KOPT-K1 (cell line): ENCODE measurements around the gene STAG1.
"Not testable (repeated sequence)": the region's sequence is repeated elsewhere in the genome, so short reads cannot be mapped to it uniquely, and the experiment has no call there.

Experiments used
- H3K27ac ChIP-seq: fragments of 200-600 bp; sonication (generic); 2 replicates; pipeline ENCODE4 v1.5.1; 2016; ENCODE audit warnings: antibody characterized with exemption, mild to moderate bottlenecking, low read depth, low read length; ENCODE audit not compliant: poor library complexity, severe bottlenecking
- H3K36me3 ChIP-seq: fragments of 200-600 bp; sonication (generic); 2 replicates; pipeline ENCODE4 v1.5.1; 2017; ENCODE audit warnings: antibody characterized with exemption, mild to moderate bottlenecking, low read length, moderate library complexity; ENCODE audit not compliant: insufficient read depth
- H3K9me3 ChIP-seq: fragments of 200-600 bp; sonication (generic); 2 replicates; pipeline ENCODE4 v1.5.1; 2017; ENCODE audit warnings: antibody characterized with exemption, low read length, mild to moderate bottlenecking; ENCODE audit not compliant: insufficient read depth, poor library complexity, severe bottlenecking

The STAG1 gene

GRCh38 chr3:136385457-136385856 is 366.7 kb downstream of the STAG1 start:
- Histone ChIP-seq H3K27ac (peak overlapping the region; percentile 39), H3K9me3 (no peaks in the 10 kb centered on the region), H3K36me3 (0 out of 2 replicates have a peak, but pooled peaks cover 2% of the 10 kb centered on the region)

GRCh38 chr3:136381051-136381450 is 371.1 kb downstream of the STAG1 start:
- H3K27ac ChIP-seq: no peak overlapping the region
- no peaks in the 10 kb centered on the region for H3K9me3 ChIP-seq
- H3K36me3 ChIP-seq: peaks cover 15% of the 10 kb centered on the region

GRCh38 chr3:136380530-136380929 is 371.6 kb downstream of the STAG1 start:
- Histone ChIP-seq H3K27ac (no peak overlapping the region), H3K36me3 (peaks cover 18% of the 10 kb centered on the region), H3K9me3 (no peaks in the 10 kb centered on the region)

GRCh38 chr3:136378011-136378410 is 374.2 kb downstream of the STAG1 start:
- Histone ChIP-seq H3K9me3 (no peaks in the 10 kb centered on the region), H3K27ac (no peak overlapping the region), H3K36me3 (peaks cover 22% of the 10 kb centered on the region)

- peaks cover 22% of the 10 kb centered on the region for H3K36me3 ChIP-seq
- H3K27ac ChIP-seq: no peak overlapping the region
- no peaks in the 10 kb centered on the region for H3K9me3 ChIP-seq
Observed at GRCh38 chr3:136377508-136377907, 374.7 kb downstream of the STAG1 start.

GRCh38 chr3:136375800-136376199 is 376.4 kb downstream of the STAG1 start:
- H3K27ac ChIP-seq, H3K9me3 ChIP-seq: not testable (repeated sequence)
- H3K36me3 ChIP-seq: peaks cover 22% of the 10 kb centered on the region

GRCh38 chr3:136366289-136366688 is 385.9 kb downstream of the STAG1 start:
- H3K9me3 ChIP-seq: no peaks in the 10 kb centered on the region
- no peak overlapping the region for H3K27ac ChIP-seq
- H3K36me3 ChIP-seq: peaks cover 47% of the 10 kb centered on the region

GRCh38 chr3:136353461-136353860 is 398.7 kb downstream of the STAG1 start:
- Histone ChIP-seq H3K9me3 (no peaks in the 10 kb centered on the region), H3K36me3 (peaks cover 36% of the 10 kb centered on the region), H3K27ac (no peak overlapping the region)

- Histone ChIP-seq H3K27ac (no peak overlapping the region), H3K36me3 (peaks cover 43% of the 10 kb centered on the region), H3K9me3 (no peaks in the 10 kb centered on the region)
Observed at GRCh38 chr3:136351905-136352304, 400.3 kb downstream of the STAG1 start.

- H3K9me3 ChIP-seq: no peaks in the 10 kb centered on the region
- H3K36me3 ChIP-seq: peaks cover 48% of the 10 kb centered on the region
- H3K27ac ChIP-seq: no peak overlapping the region
Observed at GRCh38 chr3:136351351-136351750, 400.8 kb downstream of the STAG1 start.

GRCh38 chr3:136350557-136350956 is 401.6 kb downstream of the STAG1 start:
- H3K36me3 ChIP-seq: peaks cover 45% of the 10 kb centered on the region
- no peaks in the 10 kb centered on the region for H3K9me3 ChIP-seq
- no peak overlapping the region for H3K27ac ChIP-seq

GRCh38 chr3:136350132-136350531 is 402.0 kb downstream of the STAG1 start:
- Histone ChIP-seq H3K36me3 (peaks cover 48% of the 10 kb centered on the region), H3K9me3 (no peaks in the 10 kb centered on the region), H3K27ac (no peak overlapping the region)

- H3K9me3 ChIP-seq: no peaks in the 10 kb centered on the region
- H3K36me3 ChIP-seq: peaks cover 73% of the 10 kb centered on the region
- H3K27ac ChIP-seq: no peak overlapping the region
Observed at GRCh38 chr3:136346486-136346885, 405.7 kb downstream of the STAG1 start.

GRCh38 chr3:136343873-136344555 is 408.2 kb downstream of the STAG1 start:
- Histone ChIP-seq H3K9me3 (no peaks in the 10 kb centered on the region), H3K27ac (no peak overlapping the region), H3K36me3 (peaks cover 83% of the 10 kb centered on the region)

- H3K36me3 ChIP-seq: peaks cover 83% of the 10 kb centered on the region
- H3K27ac ChIP-seq: no peak overlapping the region
- no peaks in the 10 kb centered on the region for H3K9me3 ChIP-seq
Observed at GRCh38 chr3:136343446-136343845, 408.7 kb downstream of the STAG1 start.

- no peaks in the 10 kb centered on the region for H3K9me3 ChIP-seq
- peaks cover 95% of the 10 kb centered on the region for H3K36me3 ChIP-seq
- H3K27ac ChIP-seq: no peak overlapping the region
Observed at GRCh38 chr3:136336329-136337100, 415.7 kb downstream of the STAG1 start.
